Stimulated activated CD8-positive, alpha-beta memory T cell treated with anti-CD3 and anti-CD28 coated beads, Interleukin-4, amount 100 ng/mL, for 1 hour (primary cell): ENCODE data around the gene P2RY2.

Experiments
- DNase-seq, 2 donors: peaks; one replicate each; pipeline ENCODE4 v3.0.0-alpha.2; 2020; ENCODE audit warnings: low read depth in 2 of 2, low spot score in 1 of 2

Gene P2RY2

GRCh38 chr11:73281796-73282660, 63.9 kb downstream of the P2RY2 start:
- no peak for DNase-seq

DNA sequence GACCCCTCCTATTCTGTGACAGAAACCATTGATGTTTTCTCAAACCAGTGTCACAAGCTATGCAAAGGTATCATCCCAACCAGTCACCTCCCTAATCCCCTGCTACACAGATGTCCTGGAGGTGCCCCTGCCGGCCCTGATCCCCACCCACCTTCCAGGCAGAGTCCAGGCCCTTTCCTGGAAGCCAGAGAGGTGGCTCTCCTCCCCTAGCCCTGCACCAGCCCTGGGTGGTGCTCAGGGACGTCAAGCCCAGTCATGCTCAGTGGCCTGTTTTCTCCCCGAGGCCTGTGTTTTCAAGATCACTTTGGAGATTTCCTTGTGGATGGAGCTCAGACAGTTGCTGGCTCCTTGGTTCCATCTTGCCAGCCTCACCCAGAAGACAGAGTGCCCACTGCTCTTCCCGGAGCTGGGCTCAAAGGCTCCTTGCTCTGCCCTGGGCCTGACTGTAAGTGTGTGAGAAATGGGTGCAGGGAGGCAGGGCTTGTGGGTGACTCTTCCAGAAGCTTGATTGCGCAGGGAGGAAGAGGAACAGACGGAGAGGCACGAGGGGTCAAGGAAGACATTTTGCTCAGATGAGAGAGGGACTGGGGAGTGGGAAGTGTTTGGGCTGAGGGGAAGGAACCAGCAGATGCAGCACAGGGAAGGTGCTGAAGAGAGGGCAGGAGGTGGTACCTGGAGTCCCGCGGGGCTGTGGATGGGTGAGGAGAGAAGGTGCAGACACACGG, 65.4 kb downstream of the P2RY2 start:
- DNase-seq, result no peak

DNA sequence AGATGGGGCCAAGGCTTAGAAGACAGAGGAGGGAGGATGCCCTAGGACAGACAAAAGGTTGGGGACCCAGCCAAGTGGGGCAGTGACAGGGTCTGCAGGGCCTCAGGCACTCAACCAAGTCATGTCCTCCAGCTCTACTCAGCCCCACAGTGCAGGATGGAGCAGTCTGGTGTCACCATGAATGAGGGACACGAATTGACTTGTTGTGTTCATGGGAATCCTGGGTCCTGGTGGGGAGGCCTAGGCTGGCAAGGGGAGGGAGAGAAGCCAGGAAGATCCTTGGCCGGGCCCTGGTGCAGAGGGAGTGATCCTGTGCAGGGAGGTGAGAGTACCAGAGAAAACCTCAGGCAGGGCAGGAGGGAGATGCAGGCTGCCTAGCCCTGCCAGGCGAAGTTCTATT, 66.0 kb downstream of the P2RY2 start:
- no peak for DNase-seq

- DNase-seq, result no peak
Observed at GRCh38 chr11:73285721-73286120, 67.6 kb downstream of the P2RY2 start.
